Progenitor cell of endocrine pancreas (in vitro differentiated cells): ENCODE results near the gene NR2F1. TPM values are rescaled to one million over a fixed set of nuclear protein-coding genes. Genes with fewer than 3 reads are reported as not detected.

Source experiments
- DNase-seq: peaks from one replicate; pipeline ENCODE4 v3.0.0; 2021; ENCODE audit warnings: low spot score; ENCODE audit not compliant: unreplicated experiment
- H3K27ac Mint-ChIP-seq: 2 replicates; pipeline ENCODE4 v1.8.0; 2021; ENCODE audit warnings: mild to moderate bottlenecking, moderate library complexity, mixed read lengths
- H3K27me3 Mint-ChIP-seq: 2 replicates; pipeline ENCODE4 v1.8.0; 2021; ENCODE audit warnings: mixed read lengths
- H3K36me3 Mint-ChIP-seq: 2 replicates; pipeline ENCODE4 v1.8.0; 2022; ENCODE audit warnings: mixed read lengths; ENCODE audit not compliant: insufficient read depth
- H3K4me1 Mint-ChIP-seq: 2 replicates; pipeline ENCODE4 v1.8.0; 2021; ENCODE audit warnings: low read depth, mixed read lengths
- H3K4me3 Mint-ChIP-seq: 2 replicates; pipeline ENCODE4 v1.8.0; 2021; ENCODE audit warnings: low read depth, mild to moderate bottlenecking, moderate library complexity, mixed read lengths
- H3K9me3 Mint-ChIP-seq: 2 replicates; pipeline ENCODE4 v1.8.0; 2021; ENCODE audit warnings: low read depth, mixed read lengths
- total RNA-seq: library from RNA; stranded (reverse); gene quantifications from 2 replicates; pipeline ENCODE4 v1.2.1, GENCODE V29; 2021
- TF ChIP-seq, protein P1 (sequence below): fragments of 200-600 bp; sonication (generic); IDR thresholded peaks from one replicate; pipeline ENCODE4 v1.5.0; 2021; ENCODE audit warnings: antibody characterized with exemption, mild to moderate bottlenecking; ENCODE audit not compliant: unreplicated experiment

NR2F1 gene
- total RNA-seq, 1 donor from 2014 or later = 34.8 TPM

DNA sequence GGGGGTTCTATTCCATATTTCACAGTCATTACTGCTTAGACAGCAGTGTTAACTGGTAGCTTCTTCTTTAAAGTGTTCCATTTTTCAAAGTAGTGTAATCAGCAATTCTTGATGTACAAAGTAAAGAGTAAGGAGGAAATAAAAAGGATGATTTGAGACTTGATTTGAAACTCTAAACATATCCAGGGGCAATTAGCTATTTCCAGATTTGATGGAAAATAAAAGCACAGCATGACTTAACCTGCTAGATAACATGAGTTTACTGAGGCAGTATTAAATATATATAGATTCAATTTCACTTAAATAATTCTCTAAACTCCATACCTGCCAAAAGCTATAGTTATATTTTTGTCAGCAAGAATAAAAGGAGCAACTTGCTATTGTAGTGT, 29.8 kb downstream of the NR2F1 start:
- Mint-ChIP-seq H3K4me1 (peaks cover 8% of the 10 kb centered on the region), H3K9me3 (no peaks in the 10 kb centered on the region), H3K4me3 (no peak overlapping the region), H3K27ac (no peak overlapping the region), H3K36me3 (no peaks in the 10 kb centered on the region), H3K27me3 (peaks cover 97% of the 10 kb centered on the region)
- no peak for DNase-seq
- TF ChIP-seq, protein P1, sequence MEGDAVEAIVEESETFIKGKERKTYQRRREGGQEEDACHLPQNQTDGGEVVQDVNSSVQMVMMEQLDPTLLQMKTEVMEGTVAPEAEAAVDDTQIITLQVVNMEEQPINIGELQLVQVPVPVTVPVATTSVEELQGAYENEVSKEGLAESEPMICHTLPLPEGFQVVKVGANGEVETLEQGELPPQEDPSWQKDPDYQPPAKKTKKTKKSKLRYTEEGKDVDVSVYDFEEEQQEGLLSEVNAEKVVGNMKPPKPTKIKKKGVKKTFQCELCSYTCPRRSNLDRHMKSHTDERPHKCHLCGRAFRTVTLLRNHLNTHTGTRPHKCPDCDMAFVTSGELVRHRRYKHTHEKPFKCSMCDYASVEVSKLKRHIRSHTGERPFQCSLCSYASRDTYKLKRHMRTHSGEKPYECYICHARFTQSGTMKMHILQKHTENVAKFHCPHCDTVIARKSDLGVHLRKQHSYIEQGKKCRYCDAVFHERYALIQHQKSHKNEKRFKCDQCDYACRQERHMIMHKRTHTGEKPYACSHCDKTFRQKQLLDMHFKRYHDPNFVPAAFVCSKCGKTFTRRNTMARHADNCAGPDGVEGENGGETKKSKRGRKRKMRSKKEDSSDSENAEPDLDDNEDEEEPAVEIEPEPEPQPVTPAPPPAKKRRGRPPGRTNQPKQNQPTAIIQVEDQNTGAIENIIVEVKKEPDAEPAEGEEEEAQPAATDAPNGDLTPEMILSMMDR = no peak

DNA sequence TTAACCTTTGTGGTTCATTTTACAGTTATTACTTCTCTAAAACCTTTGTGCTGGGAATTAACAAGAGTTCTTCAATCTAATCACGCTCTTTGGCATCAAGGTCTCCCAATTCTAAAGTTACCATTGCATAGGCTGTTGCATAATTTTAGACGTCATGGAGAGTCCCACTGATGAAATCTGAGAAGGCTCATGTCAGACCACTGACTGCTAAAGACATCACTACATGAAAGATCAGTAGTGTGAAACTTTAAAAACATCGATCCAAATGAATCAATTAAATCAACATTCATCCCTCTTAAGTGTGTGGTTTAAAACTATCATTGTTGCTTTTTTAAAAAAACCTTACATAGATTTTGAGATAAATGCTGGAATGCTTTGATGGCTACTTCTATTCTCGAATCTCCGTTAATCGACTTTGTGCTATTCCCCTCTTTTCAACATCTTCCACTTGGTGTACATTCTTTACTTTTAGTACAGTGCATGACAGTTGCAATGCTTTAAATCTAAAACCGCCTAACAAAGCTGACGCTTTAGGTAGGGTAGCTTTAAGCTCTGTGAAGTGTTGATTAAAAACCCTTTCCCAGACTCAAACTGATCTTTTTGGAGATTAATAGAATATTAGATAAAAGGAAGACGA, 33.6 kb downstream of the NR2F1 start:
- Mint-ChIP-seq H3K4me1 (peaks cover 11% of the 10 kb centered on the region), H3K9me3 (no peaks in the 10 kb centered on the region), H3K27ac (no peak overlapping the region), H3K4me3 (no peak overlapping the region), H3K27me3 (peaks cover 83% of the 10 kb centered on the region), H3K36me3 (no peaks in the 10 kb centered on the region)
- TF ChIP-seq, protein P1 = no peak
- no peak for DNase-seq

DNA sequence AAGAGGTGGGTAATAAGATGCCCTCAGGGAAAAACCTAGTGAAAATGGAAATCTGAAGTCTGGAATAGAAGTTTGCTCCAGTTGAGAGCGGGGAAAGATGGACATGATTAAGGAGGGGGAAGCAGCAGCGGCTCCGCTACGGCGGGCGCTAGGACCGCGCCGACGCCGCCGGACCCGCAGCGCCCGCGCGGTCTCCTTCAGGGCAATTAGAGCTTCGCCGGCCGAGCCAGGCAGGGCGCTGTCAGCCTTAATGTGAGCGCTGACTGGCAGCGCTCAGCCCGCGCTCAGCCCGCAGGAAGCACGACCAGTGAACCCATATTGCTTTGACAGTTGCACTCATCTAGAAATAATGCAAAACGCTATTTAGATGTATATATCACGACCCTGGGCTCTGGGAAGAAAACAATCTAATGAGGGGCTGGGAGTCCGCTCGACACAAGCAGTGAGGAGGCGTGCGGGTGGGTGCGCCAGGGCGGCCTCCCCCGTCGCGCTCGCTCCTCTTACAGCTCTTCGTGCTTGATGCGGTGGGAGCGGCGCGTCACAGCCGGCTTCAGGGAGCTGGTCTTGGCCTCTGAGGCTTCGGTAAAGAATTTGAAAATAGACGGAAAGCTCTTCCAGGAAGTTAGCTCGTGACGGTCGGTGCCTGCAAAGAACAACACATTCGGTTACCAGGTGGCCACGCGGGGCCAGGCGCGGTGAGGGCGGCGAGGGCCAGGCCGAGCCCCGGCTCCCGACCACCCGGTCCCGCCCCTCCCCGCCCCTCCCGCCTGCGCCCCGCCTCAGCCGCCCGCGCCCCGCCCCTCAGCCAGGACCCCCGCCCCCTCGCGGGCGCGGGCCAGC, 37.7 kb downstream of the NR2F1 start:
- TF ChIP-seq, protein P1 = no peak
- Mint-ChIP-seq H3K27ac (peak overlapping the region; percentile 97), H3K9me3 (no peaks in the 10 kb centered on the region), H3K36me3 (no peaks in the 10 kb centered on the region), H3K4me1 (peaks cover 6% of the 10 kb centered on the region), H3K27me3 (peaks cover 57% of the 10 kb centered on the region), H3K4me3 (peak overlapping the region; percentile 89)
- DNase-seq = no peak

DNA sequence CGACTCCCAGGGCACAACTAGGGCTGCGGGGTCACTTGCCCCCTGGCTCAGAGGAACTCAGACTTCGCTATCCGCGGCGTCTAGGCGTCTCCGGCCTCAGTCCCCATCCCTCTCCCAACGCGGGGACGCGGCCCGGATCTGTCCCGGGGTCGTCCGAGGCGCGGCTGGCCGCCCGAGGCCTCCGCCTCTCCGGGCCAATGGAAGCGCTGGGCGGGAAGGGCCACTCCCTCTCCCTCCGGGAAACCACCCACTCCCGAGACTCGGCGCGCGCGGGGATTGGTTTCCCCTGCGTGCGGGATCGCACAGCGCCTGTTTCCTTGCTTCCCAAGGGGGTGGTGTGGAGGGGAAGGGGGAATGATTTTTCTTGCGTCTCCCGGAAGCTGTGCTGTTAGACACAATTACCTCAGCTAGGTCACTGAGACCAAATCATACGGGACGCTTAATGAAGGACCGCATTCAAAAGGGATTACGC, 38.3 kb downstream of the NR2F1 start:
- Mint-ChIP-seq H3K9me3 (no peaks in the 10 kb centered on the region), H3K36me3 (no peaks in the 10 kb centered on the region), H3K4me3 (peak overlapping the region; percentile 80), H3K4me1 (peaks cover 6% of the 10 kb centered on the region), H3K27ac (peak overlapping the region; percentile 85), H3K27me3 (peaks cover 50% of the 10 kb centered on the region)
- TF ChIP-seq, protein P1 = no peak
- DNase-seq = peak; percentile 51

DNA sequence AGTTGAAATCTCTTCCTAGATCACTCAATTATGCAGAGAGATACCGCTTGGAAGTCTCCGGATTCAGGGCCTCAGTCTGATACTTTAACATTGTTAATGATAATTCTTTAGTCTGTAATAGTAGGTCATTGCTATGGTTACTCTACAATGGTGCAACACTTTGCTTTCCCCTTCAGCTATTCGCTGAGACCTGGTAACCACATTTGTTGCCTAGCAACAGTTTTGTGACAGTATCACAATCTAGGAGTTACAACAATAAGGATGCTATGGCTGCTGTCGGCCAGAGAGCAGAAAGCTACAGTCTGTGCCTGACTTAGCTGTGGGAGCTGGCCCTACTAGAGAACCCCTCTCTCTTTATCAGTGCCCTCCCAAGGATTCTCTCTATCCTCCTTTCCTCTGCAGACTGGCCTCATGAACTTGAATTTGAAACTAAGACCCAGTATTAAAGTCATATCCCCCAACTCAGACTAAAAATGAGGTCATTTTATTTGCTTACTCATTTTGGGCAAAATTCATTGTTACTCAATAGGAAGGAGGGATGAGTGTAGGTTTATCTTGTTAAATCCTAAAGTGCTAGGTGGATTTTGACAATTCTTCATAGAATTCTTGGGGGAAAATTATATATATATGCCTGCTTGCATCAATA, 39.3 kb downstream of the NR2F1 start:
- Mint-ChIP-seq H3K4me3 (peak overlapping the region; percentile 49), H3K27me3 (peaks cover 44% of the 10 kb centered on the region), H3K4me1 (peaks cover 6% of the 10 kb centered on the region), H3K27ac (no peak overlapping the region), H3K36me3 (no peaks in the 10 kb centered on the region), H3K9me3 (no peaks in the 10 kb centered on the region)
- TF ChIP-seq, protein P1 = no peak
- DNase-seq = no peak
